Ramos (cell line): ENCODE measurements around the gene COA7.

ENCODE experiments used
- in situ Hi-C: fragments of 300-500 bp; cut with MboI; formaldehyde crosslinking; loops from one replicate; pipeline ENCODE4 v1.14.3; 2022; ENCODE audit warnings: low sequenced_read_pairs; ENCODE audit not compliant: unreplicated experiment

COA7 gene

GRCh38 chr1:52676249-52676903, 21.8 kb downstream of the COA7 start:
- in situ Hi-C loops = loop anchor here (25.0 kb wide), 1 partner anchor 789 kb away; the partner anchor contains the start of gene NRDC

- in situ Hi-C loops = loop anchor here (25.0 kb wide), 2 partner anchors 262 to 787 kb away; partner anchors contain the start of genes NRDC, ORC1 and PRPF38A
Observed at GRCh38 chr1:52674497-52675384, 23.4 kb downstream of the COA7 start.

GRCh38 chr1:52673513-52673912, 24.6 kb downstream of the COA7 start:
- in situ Hi-C loops = loop anchor here (25.0 kb wide), 1 partner anchor 261 kb away; the partner anchor contains the start of genes ORC1 and PRPF38A

GRCh38 chr1:52672946-52673345, 25.2 kb downstream of the COA7 start:
- in situ Hi-C loops = loop anchor here (25.0 kb wide), 1 partner anchor 261 kb away; the partner anchor contains the start of genes ORC1 and PRPF38A

- in situ Hi-C loops = loop anchor here (25.0 kb wide), 1 partner anchor 258 kb away; the partner anchor contains the start of genes ORC1 and PRPF38A
Observed at GRCh38 chr1:52670604-52671003, 27.5 kb downstream of the COA7 start.

GRCh38 chr1:52669696-52670095, 28.5 kb downstream of the COA7 start:
- in situ Hi-C loops = loop anchor here (25.0 kb wide), 1 partner anchor 257 kb away; the partner anchor contains the start of genes ORC1 and PRPF38A

GRCh38 chr1:52668711-52669110, 29.4 kb downstream of the COA7 start:
- in situ Hi-C loops = loop anchor here (25.0 kb wide), 1 partner anchor 256 kb away; the partner anchor contains the start of genes ORC1 and PRPF38A

GRCh38 chr1:52667984-52668383, 30.2 kb downstream of the COA7 start:
- in situ Hi-C loops = loop anchor here (25.0 kb wide), 1 partner anchor 256 kb away; the partner anchor contains the start of genes ORC1 and PRPF38A

GRCh38 chr1:52667290-52667689, 30.9 kb downstream of the COA7 start:
- in situ Hi-C loops = loop anchor here (25.0 kb wide), 1 partner anchor 255 kb away; the partner anchor contains the start of genes ORC1 and PRPF38A

GRCh38 chr1:52665006-52665941, 32.9 kb downstream of the COA7 start:
- in situ Hi-C loops = loop anchor here (25.0 kb wide), 1 partner anchor 253 kb away; the partner anchor contains the start of genes ORC1 and PRPF38A

GRCh38 chr1:52663716-52664115, 34.4 kb downstream of the COA7 start:
- in situ Hi-C loops = loop anchor here (25.0 kb wide), 1 partner anchor 251 kb away; the partner anchor contains the start of genes ORC1 and PRPF38A

GRCh38 chr1:52662645-52663313, 35.4 kb downstream of the COA7 start:
- in situ Hi-C loops = loop anchor here (25.0 kb wide), 1 partner anchor 250 kb away; the partner anchor contains the start of genes ORC1 and PRPF38A

- in situ Hi-C loops = loop anchor here (25.0 kb wide), 1 partner anchor 249 kb away; the partner anchor contains the start of genes ORC1 and PRPF38A
Observed at GRCh38 chr1:52660807-52661206, 37.3 kb downstream of the COA7 start.

- in situ Hi-C loops = loop anchor here (25.0 kb wide), 1 partner anchor 248 kb away; the partner anchor contains the start of genes ORC1 and PRPF38A
Observed at GRCh38 chr1:52659851-52660596, 38.1 kb downstream of the COA7 start.

GRCh38 chr1:52659356-52659755, 38.8 kb downstream of the COA7 start:
- in situ Hi-C loops = loop anchor here (25.0 kb wide), 1 partner anchor 247 kb away; the partner anchor contains the start of genes ORC1 and PRPF38A

- in situ Hi-C loops = loop anchor here (25.0 kb wide), 1 partner anchor 246 kb away; the partner anchor contains the start of genes ORC1 and PRPF38A
Observed at GRCh38 chr1:52658795-52659194, 39.4 kb downstream of the COA7 start.

GRCh38 chr1:52657702-52658101, 40.4 kb downstream of the COA7 start:
- in situ Hi-C loops = loop anchor here (25.0 kb wide), 1 partner anchor 245 kb away; the partner anchor contains the start of genes ORC1 and PRPF38A
